IPS-20b (cell line): ENCODE results near the gene NELL1.

Source experiments
- H3K27ac ChIP-seq: one replicate; pipeline ENCODE4 v1.5.1; 2013; ENCODE audit warnings: low read length
- H3K27me3 ChIP-seq: 2 replicates; pipeline ENCODE4 v1.6.1; 2013; ENCODE audit warnings: mild to moderate bottlenecking, low read length, inconsistent platforms; ENCODE audit not compliant: insufficient read depth
- H3K36me3 ChIP-seq: 2 replicates; pipeline ENCODE4 v1.6.1; 2013; ENCODE audit warnings: low read depth, mild to moderate bottlenecking, inconsistent platforms, low read length, moderate library complexity; ENCODE audit not compliant: insufficient read depth
- H3K4me1 ChIP-seq: 2 replicates; pipeline ENCODE4 v1.6.1; 2013; ENCODE audit warnings: mild to moderate bottlenecking, control low read depth, inconsistent platforms, low read length, moderate library complexity; ENCODE audit not compliant: insufficient read depth
- H3K4me3 ChIP-seq: 2 replicates; pipeline ENCODE4 v1.5.1; 2013; ENCODE audit warnings: mild to moderate bottlenecking, low read length, inconsistent platforms
- H3K9ac ChIP-seq: 2 replicates; pipeline ENCODE4 v1.6.1; 2013; ENCODE audit warnings: low read depth, mild to moderate bottlenecking, inconsistent platforms, low read length, moderate library complexity
- H3K9me3 ChIP-seq: 2 replicates; pipeline ENCODE4 v1.6.1; 2013; ENCODE audit warnings: mild to moderate bottlenecking, low read depth, low read length, inconsistent platforms; ENCODE audit not compliant: insufficient read depth

NELL1 gene

GRCh38 chr11:21505070-21505469 is 835.7 kb downstream of the NELL1 start:
- Histone ChIP-seq H3K27ac (no peak overlapping the region), H3K9me3 (no peaks in the 10 kb centered on the region), H3K36me3 (no peaks in the 10 kb centered on the region), H3K27me3 (no peaks in the 10 kb centered on the region), H3K9ac (no peak overlapping the region), H3K4me1 (no peaks in the 10 kb centered on the region), H3K4me3 (no peak overlapping the region)

GRCh38 chr11:21511835-21512440 is 842.6 kb downstream of the NELL1 start:
- no peaks in the 10 kb centered on the region for H3K27me3 ChIP-seq
- no peak overlapping the region for H3K9ac ChIP-seq
- no peak overlapping the region for H3K27ac ChIP-seq
- H3K4me3 ChIP-seq = no peak overlapping the region
- no peaks in the 10 kb centered on the region for H3K36me3 ChIP-seq
- no peaks in the 10 kb centered on the region for H3K9me3 ChIP-seq
- H3K4me1 ChIP-seq = no peaks in the 10 kb centered on the region

DNA sequence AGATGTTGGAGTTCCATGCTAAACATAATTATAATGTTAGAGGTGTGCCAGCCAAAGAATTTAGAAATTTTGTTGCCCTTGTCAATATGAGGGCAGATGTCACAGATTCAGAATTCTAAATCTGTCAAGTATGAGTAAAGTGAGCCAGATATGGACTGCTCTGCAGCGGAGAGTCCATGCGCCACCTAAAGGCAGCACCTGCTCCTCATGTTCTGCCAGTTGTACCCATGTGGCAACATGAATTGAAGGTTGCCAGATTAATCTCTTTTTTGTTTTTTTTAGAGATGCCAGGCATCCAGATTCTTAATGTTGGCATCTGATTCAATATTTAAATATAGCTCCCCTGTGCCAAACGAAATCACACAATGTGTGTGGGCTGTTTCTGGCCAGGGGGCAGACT is 844.9 kb downstream of the NELL1 start:
- Histone ChIP-seq H3K4me3 (no peak overlapping the region), H3K4me1 (no peaks in the 10 kb centered on the region), H3K36me3 (no peaks in the 10 kb centered on the region), H3K9ac (no peak overlapping the region), H3K27ac (no peak overlapping the region), H3K9me3 (no peaks in the 10 kb centered on the region), H3K27me3 (no peaks in the 10 kb centered on the region)

GRCh38 chr11:21520244-21520643 is 850.9 kb downstream of the NELL1 start:
- Histone ChIP-seq H3K27me3 (no peaks in the 10 kb centered on the region), H3K27ac (no peak overlapping the region), H3K4me3 (no peak overlapping the region), H3K9ac (no peak overlapping the region), H3K9me3 (no peaks in the 10 kb centered on the region), H3K4me1 (no peaks in the 10 kb centered on the region), H3K36me3 (no peaks in the 10 kb centered on the region)

- no peaks in the 10 kb centered on the region for H3K36me3 ChIP-seq
- H3K4me3 ChIP-seq = no peak overlapping the region
- no peaks in the 10 kb centered on the region for H3K27me3 ChIP-seq
- H3K4me1 ChIP-seq = no peaks in the 10 kb centered on the region
- H3K9me3 ChIP-seq = no peaks in the 10 kb centered on the region
- no peak overlapping the region for H3K9ac ChIP-seq
- no peak overlapping the region for H3K27ac ChIP-seq
Measured at GRCh38 chr11:21529187-21529586, 859.8 kb downstream of the NELL1 start.

- Histone ChIP-seq H3K4me1 (no peaks in the 10 kb centered on the region), H3K9ac (no peak overlapping the region), H3K27ac (no peak overlapping the region), H3K36me3 (no peaks in the 10 kb centered on the region), H3K4me3 (no peak overlapping the region), H3K9me3 (no peaks in the 10 kb centered on the region), H3K27me3 (no peaks in the 10 kb centered on the region)
Measured at GRCh38 chr11:21534288-21534687, 864.9 kb downstream of the NELL1 start.

- no peaks in the 10 kb centered on the region for H3K36me3 ChIP-seq
- no peaks in the 10 kb centered on the region for H3K27me3 ChIP-seq
- no peak overlapping the region for H3K27ac ChIP-seq
- H3K9me3 ChIP-seq = no peaks in the 10 kb centered on the region
- no peak overlapping the region for H3K4me3 ChIP-seq
- H3K9ac ChIP-seq = no peak overlapping the region
- H3K4me1 ChIP-seq = no peaks in the 10 kb centered on the region
Measured at GRCh38 chr11:21537980-21538379, 868.6 kb downstream of the NELL1 start.

GRCh38 chr11:21541187-21541751 is 871.9 kb downstream of the NELL1 start:
- no peaks in the 10 kb centered on the region for H3K36me3 ChIP-seq
- no peak overlapping the region for H3K9ac ChIP-seq
- H3K27me3 ChIP-seq = no peaks in the 10 kb centered on the region
- no peaks in the 10 kb centered on the region for H3K9me3 ChIP-seq
- H3K4me3 ChIP-seq = no peak overlapping the region
- H3K27ac ChIP-seq = no peak overlapping the region
- H3K4me1 ChIP-seq = no peaks in the 10 kb centered on the region

GRCh38 chr11:21543901-21544300 is 874.5 kb downstream of the NELL1 start:
- no peak overlapping the region for H3K9ac ChIP-seq
- no peaks in the 10 kb centered on the region for H3K36me3 ChIP-seq
- no peaks in the 10 kb centered on the region for H3K27me3 ChIP-seq
- no peak overlapping the region for H3K4me3 ChIP-seq
- H3K27ac ChIP-seq = no peak overlapping the region
- H3K9me3 ChIP-seq = no peaks in the 10 kb centered on the region
- no peaks in the 10 kb centered on the region for H3K4me1 ChIP-seq

DNA sequence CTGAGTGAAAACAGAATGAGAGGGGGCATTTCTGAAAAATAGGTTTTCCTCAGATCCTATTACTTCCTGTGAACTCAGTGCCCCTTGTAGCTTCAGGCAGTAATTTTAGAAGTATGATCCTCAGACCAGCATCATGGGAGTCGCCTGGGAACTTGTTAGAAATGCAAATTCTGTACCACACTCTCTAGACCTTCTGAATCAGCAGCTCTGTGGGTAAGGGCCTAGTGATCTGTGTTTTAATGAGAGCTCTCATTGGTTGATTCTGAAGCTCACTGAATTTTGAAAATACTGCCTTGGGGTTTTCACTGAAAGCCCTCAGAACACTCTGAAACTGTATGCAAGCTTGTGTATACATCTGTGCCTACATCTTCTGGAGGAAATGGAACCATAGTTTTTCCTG is 876.3 kb downstream of the NELL1 start:
- Histone ChIP-seq H3K36me3 (no peaks in the 10 kb centered on the region), H3K27ac (no peak overlapping the region), H3K9me3 (no peaks in the 10 kb centered on the region), H3K27me3 (no peaks in the 10 kb centered on the region), H3K9ac (no peak overlapping the region), H3K4me1 (no peaks in the 10 kb centered on the region), H3K4me3 (no peak overlapping the region)

DNA sequence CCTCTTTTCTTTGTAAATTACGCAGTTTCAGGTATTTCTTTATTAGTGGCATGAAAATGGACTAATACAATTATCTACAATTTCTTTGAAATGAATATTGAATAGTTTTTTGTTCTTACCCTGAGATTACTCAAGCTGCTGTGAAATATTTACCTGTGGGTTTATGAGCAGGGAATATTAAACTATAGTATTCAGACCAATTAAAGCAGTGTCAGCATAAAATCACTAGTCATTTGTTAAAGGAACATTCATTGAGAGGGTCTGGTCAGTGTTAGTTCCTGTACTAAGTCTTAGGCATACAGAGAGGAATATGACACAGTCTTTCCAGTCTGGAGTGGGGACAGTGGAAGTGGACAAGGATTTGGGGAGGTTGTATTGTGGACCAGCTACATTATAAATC is 877.3 kb downstream of the NELL1 start:
- no peaks in the 10 kb centered on the region for H3K9me3 ChIP-seq
- H3K9ac ChIP-seq = no peak overlapping the region
- no peaks in the 10 kb centered on the region for H3K36me3 ChIP-seq
- no peaks in the 10 kb centered on the region for H3K4me1 ChIP-seq
- H3K27me3 ChIP-seq = no peaks in the 10 kb centered on the region
- H3K4me3 ChIP-seq = no peak overlapping the region
- H3K27ac ChIP-seq = no peak overlapping the region

DNA sequence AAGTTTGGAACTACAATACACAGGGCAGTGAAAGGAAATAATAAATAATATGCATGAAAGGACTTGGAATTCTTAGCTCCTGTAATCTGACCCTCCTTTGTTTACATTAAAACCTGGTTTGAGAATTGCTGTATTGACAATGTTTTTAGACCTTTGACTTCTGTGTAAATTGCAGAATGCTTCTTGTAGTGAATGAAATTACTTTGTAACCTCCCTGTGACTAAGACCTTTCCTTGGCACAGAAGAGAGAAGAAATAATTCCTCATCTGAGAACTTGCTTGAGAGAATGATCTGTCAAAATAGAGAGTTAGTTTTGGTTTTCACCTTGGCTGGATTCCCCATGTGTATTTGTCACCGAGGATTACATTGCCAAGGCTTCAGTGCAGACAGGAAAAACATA is 883.5 kb downstream of the NELL1 start:
- Histone ChIP-seq H3K9me3 (no peaks in the 10 kb centered on the region), H3K27ac (no peak overlapping the region), H3K27me3 (no peaks in the 10 kb centered on the region), H3K36me3 (no peaks in the 10 kb centered on the region), H3K4me3 (no peak overlapping the region), H3K4me1 (peaks cover 6% of the 10 kb centered on the region; the same call in 1 of the 2 replicates), H3K9ac (no peak overlapping the region)
